Endothelial cell of umbilical vein (primary cell): ENCODE results near the gene SEMA4D. TPM values are rescaled to one million over a fixed set of nuclear protein-coding genes. Genes with fewer than 3 reads are reported as not detected.

Experiments used
- BruUV-seq: library from RNA; stranded (reverse); fragments of 400-500 nt; replicated peaks from 2 replicates; lab custom pipeline; 2021; lab: Mats Ljungman, UMichigan
- CTCF ChIA-PET: fragments of 300-600, 350-600 bp; sonication (Branson Sonifier 250); formaldehyde crosslinking; loops from one replicate; lab custom pipeline; 2021; ENCODE audit warnings: antibody characterized with exemption, inconsistent platforms; lab: Charles Lee
- POLR2A ChIA-PET: fragments of 300-600, 350-600 bp; sonication (Branson Sonifier 250); formaldehyde crosslinking; loops from one replicate; lab custom pipeline; 2021; ENCODE audit warnings: antibody characterized with exemption, inconsistent platforms; lab: Charles Lee
- DNase-seq: peaks from one replicate; pipeline ENCODE4 v3.0.0-alpha.2; 2011; ENCODE audit warnings: low read depth, low spot score
- FAIRE-seq: peaks from 2 replicates; lab custom pipeline; 2011; peaks lifted over from hg19 to GRCh38; lab: Jason Lieb, UNC
- H2AFZ ChIP-seq: 2 replicates; pipeline ENCODE4 v1.6.0; 2012; ENCODE audit warnings: low read depth, low read length, control low read depth, inconsistent platforms
- H3K27ac ChIP-seq: 2 replicates; pipeline ENCODE4 v1.5.1; 2011; ENCODE audit warnings: low read depth, mild to moderate bottlenecking, control low read depth, low read length, moderate library complexity; ENCODE audit not compliant: insufficient read depth
- H3K27me3 ChIP-seq, 2 experiments: 2 replicates each; pipeline versions ENCODE4 v1.6.0 to v1.6.1; 2011; ENCODE audit warnings: low read length in 2 of 2, mixed read lengths in 1 of 2; ENCODE audit not compliant: control insufficient read depth in 2 of 2, insufficient read depth in 2 of 2
- H3K36me3 ChIP-seq, 2 experiments: 2 replicates in 1 of 2; 3 replicates in 1 of 2; pipeline ENCODE4 v1.5.1; 2011; ENCODE audit warnings: low read length in 2 of 2, mild to moderate bottlenecking in 1 of 2, moderate library complexity in 1 of 2; ENCODE audit not compliant: control insufficient read depth in 2 of 2, insufficient read depth in 2 of 2; ENCODE audit errors: extremely low read depth in 1 of 2
- H3K4me1 ChIP-seq: 3 replicates; pipeline ENCODE4 v1.5.1; 2011; ENCODE audit warnings: mild to moderate bottlenecking, low read length; ENCODE audit not compliant: control insufficient read depth, insufficient read depth; ENCODE audit errors: extremely low read depth
- H3K4me2 ChIP-seq: 2 replicates; pipeline ENCODE4 v1.6.1; 2011; ENCODE audit warnings: low read length, control low read depth, mixed read lengths; ENCODE audit not compliant: insufficient read depth
- H3K4me3 ChIP-seq, 3 experiments: fragments of 200-600 bp in 1 of 3; sonication (generic), shearing (Covaris generic) in 1 of 3; replicated peaks in 1 of 3; 2 replicates each; pipeline ENCODE4 v1.5.1; 2011 to 2016; ENCODE audit warnings: control low read depth in 3 of 3, low read length in 3 of 3, mild to moderate bottlenecking in 2 of 3, inconsistent platforms in 1 of 3, low read depth in 1 of 3, moderate library complexity in 1 of 3; ENCODE audit not compliant: insufficient read depth in 1 of 3
- H3K79me2 ChIP-seq: 2 replicates; pipeline ENCODE4 v1.6.0; 2012; ENCODE audit warnings: low read length, inconsistent platforms; ENCODE audit not compliant: control insufficient read depth, insufficient read depth
- H3K9ac ChIP-seq: replicated peaks from 2 replicates; pipeline ENCODE3; 2011; ENCODE audit warnings: low read length, control low read depth; ENCODE audit not compliant: insufficient read depth; ENCODE audit errors: extremely low read depth
- H3K9me1 ChIP-seq: replicated peaks from 3 replicates; pipeline ENCODE4 v1.6.0; 2011; ENCODE audit warnings: mild to moderate bottlenecking, low read length; ENCODE audit not compliant: control insufficient read depth, insufficient read depth; ENCODE audit errors: extremely low read depth
- H3K9me3 ChIP-seq: replicated peaks from 2 replicates; pipeline ENCODE4 v1.5.1; 2012; ENCODE audit warnings: low read length, inconsistent platforms; ENCODE audit not compliant: control insufficient read depth, insufficient read depth
- H4K20me1 ChIP-seq: replicated peaks from 2 replicates; pipeline ENCODE3; 2011; ENCODE audit warnings: mild to moderate bottlenecking, low read length; ENCODE audit not compliant: control insufficient read depth, insufficient read depth; ENCODE audit errors: extremely low read depth
- CTCF ChIP-seq, 2 donors: IDR thresholded peaks; 1 replicate in 1 of 2; 2 replicates in 1 of 2; pipeline ENCODE4 v1.5.1; 2011; ENCODE audit warnings: low read length in 2 of 2, mild to moderate bottlenecking in 2 of 2, moderate library complexity in 2 of 2, control low read depth in 1 of 2, inconsistent platforms in 1 of 2, low read depth in 1 of 2; ENCODE audit not compliant: insufficient read depth in 1 of 2; ENCODE audit errors: extremely low read depth in 1 of 2
- GATA2 ChIP-seq: IDR thresholded peaks from 2 replicates; pipeline ENCODE4 v1.7.0; 2011; ENCODE audit warnings: low read depth, mild to moderate bottlenecking, moderate library complexity, mixed read lengths, low read length; ENCODE audit not compliant: insufficient read length, insufficient read depth
- JUN ChIP-seq: IDR thresholded peaks from 2 replicates; pipeline ENCODE4 v1.6.1; 2011; ENCODE audit warnings: borderline replicate concordance, low read depth; ENCODE audit not compliant: insufficient read length, insufficient read depth
- MYC ChIP-seq: IDR thresholded peaks from one replicate; pipeline ENCODE4 v1.6.1; 2011; ENCODE audit warnings: mild to moderate bottlenecking, low read depth, low read length
- POLR2A ChIP-seq: IDR thresholded peaks from 2 replicates; pipeline ENCODE4 v1.6.1; 2012; ENCODE audit warnings: low read depth, mild to moderate bottlenecking, control low read depth, low read length
- dilution Hi-C: fragments of 300-500 bp; cut with MboI; formaldehyde crosslinking; loops from one replicate; pipeline ENCODE4 v1.15.0; 2019; ENCODE audit warnings: low sequenced_read_pairs; ENCODE audit not compliant: extremely low pct_ligation_motif_present
- intact Hi-C: fragments of 100-400 bp; cut with micrococcal nuclease; formaldehyde crosslinking; loops from one replicate; pipeline ENCODE4 v1.10.0; 2022
- polyA plus RNA-seq, 4 experiments: library from polyadenylated mRNA; depleted of rRNA in 3 of 4; stranded (reverse) in 3 of 4; unstranded in 1 of 4; fragments of >200 nt; gene quantifications; 2 replicates each; pipeline versions ENCODE4 v1.2.1 to v1.2.3, GENCODE V29; 2011 to 2012; ENCODE audit warnings: missing spikeins in 1 of 4
- total RNA-seq: library from RNA; stranded (reverse); gene quantifications from 2 replicates; pipeline ENCODE4 v1.2.3, GENCODE V29; 2021

SEMA4D gene
- total and polyA plus RNA-seq, 2 donors (not counting 3 experiments of a cell fraction or from before 2014, with no cell fraction given), result 3.9 to 15.7 TPM

DNA sequence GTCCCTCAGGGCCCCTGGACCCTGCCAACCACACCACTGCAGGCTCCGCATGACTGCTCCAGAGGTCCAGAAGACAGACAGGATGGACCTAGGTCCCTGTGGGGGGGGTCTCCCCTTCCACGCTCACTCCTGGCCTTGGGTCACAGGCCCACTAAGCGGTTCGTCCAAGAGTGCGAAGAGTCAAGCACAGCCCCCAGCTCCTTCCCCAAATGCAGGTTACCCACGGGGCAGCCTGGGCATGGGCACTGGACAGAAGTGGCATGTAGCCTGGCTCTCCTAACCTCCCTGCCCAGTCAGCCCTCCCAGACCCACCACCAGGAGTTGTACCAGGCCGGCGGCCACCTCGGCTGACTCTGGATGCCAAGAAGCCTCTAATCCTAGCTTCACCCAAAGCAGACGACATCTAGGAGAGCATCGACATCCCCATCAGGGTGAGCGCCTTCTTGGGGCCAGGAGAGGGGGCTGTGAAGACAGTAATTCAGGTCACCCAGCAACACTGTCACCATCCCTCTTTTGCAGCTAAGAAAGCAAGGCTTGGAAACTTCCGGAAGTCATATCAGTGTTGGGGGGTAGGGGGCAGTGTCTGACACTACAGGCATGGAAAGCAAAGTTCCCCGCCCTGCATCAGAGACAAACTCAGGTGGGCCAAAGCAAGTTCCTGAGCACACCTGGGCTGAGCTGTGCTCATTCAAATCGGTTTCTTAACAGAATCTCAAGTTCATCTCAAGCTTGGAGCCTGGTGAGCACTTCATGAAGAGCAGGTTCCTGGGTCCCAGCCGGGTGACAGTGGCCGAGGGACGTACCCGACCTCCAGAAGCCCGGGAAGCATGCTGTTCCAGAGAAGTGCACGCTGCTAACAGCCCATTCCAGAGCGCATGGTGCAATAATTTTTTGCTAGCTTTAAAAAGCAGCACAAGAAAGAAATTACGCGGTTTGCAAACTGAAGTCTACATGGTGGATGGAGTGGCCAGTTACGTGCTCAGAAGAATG lies 68.7 kb downstream of the SEMA4D start:
- TF ChIP-seq CTCF (IDR thresholded peaks at IDR 0.05; ENCODE audit: extremely low read depth in 1 of 2, insufficient read depth in 1 of 2, low read depth in 1 of 2, low read length in 2 of 2) (peak; percentile 17 to 29), MYC (no peak), GATA2 (no peak), POLR2A (no peak), JUN (no peak)
- BruUV-seq, result no TSS peak
- no peaks in the 10 kb centered on the region for H3K36me3 ChIP-seq
- no peaks in the 10 kb centered on the region for H3K9me3 ChIP-seq
- H3K4me1 ChIP-seq, result peaks cover 14% of the 10 kb centered on the region
- H3K27me3 ChIP-seq, result no peaks in the 10 kb centered on the region
- no peak overlapping the region for H3K27ac ChIP-seq
- H4K20me1 ChIP-seq, result no peaks in the 10 kb centered on the region
- intact Hi-C loops, result loop anchor here (1.0 kb wide), 1 partner anchor 120 kb away; no protein-coding TSS in a partner anchor
- H3K4me2 ChIP-seq, result no peak overlapping the region
- FAIRE-seq, result no peak
- H2AFZ ChIP-seq, result no peak overlapping the region
- no peak overlapping the region for H3K9ac ChIP-seq
- H3K4me3 ChIP-seq, result no peak overlapping the region
- H3K9me1 ChIP-seq, result no peaks in the 10 kb centered on the region
- H3K79me2 ChIP-seq, result no peaks in the 10 kb centered on the region
- ChIA-PET POLR2A (no interaction called here), CTCF (interaction anchor here (1.4 to 4.0 kb wide), 3 partner anchors 70 to 120 kb away, joined by 3 to 52 read pairs (median 5); no protein-coding TSS in a partner anchor)
- peak; percentile 6 for DNase-seq
- dilution Hi-C loops, result no loop called here
